Retinal pigment epithelial cell (primary cell): ENCODE results near the gene PRSS22.

ENCODE experiments used
- DNase-seq: peaks from one replicate; pipeline ENCODE4 v3.0.0-alpha.2; 2010; ENCODE audit warnings: low read depth
- H3K4me3 ChIP-seq: 2 replicates; pipeline ENCODE4 v1.5.1; 2011; ENCODE audit warnings: mild to moderate bottlenecking, low read length, control low read depth, moderate library complexity
- CTCF ChIP-seq: conservative IDR thresholded peaks from 2 replicates; pipeline ENCODE4 v1.5.1; 2011; ENCODE audit warnings: low read depth, low read length, control low read depth, inconsistent platforms

PRSS22 gene

DNA sequence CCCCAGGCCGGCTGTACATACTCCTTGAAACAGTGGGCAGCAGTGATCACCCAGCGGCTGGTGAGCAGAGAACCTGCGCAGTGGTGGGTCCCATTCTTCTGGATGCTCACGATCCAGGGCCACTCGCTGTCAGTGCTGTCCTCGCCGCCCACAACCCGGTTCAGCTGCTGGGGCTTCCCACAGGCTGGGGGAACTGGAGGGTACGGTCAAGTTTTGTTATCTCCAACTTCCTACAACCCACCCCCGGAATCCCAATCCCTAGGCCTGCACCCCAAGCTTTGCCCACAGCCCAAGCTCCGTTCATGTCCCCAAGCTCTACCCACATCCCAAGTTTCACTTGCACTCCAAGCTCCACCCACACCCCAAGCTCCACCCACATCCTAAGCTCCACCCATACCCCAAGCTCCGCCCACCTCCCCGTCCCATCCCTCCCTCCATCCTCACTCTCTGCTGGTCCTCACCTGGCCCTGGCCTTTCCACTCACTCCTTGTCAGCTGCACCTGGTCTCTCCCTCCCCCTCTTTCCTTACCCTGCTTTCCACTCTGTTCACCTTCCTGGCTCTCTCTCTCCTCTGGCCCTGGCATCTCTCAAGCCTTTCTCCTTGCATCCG, 1.8 kb downstream of the PRSS22 start:
- no peak for DNase-seq
- no peak for TF ChIP-seq CTCF
- H3K4me3 ChIP-seq: no peak overlapping the region

GRCh38 chr16:2855536-2855935, 2.4 kb downstream of the PRSS22 start:
- no peak for DNase-seq
- no peak for TF ChIP-seq CTCF
- H3K4me3 ChIP-seq: no peak overlapping the region

GRCh38 chr16:2854700-2855309, 3.2 kb downstream of the PRSS22 start:
- peak; percentile 58 for TF ChIP-seq CTCF
- H3K4me3 ChIP-seq: no peak overlapping the region
- no peak for DNase-seq

GRCh38 chr16:2853531-2854073, 4.4 kb downstream of the PRSS22 start:
- H3K4me3 ChIP-seq: no peak overlapping the region
- TF ChIP-seq CTCF: no peak
- DNase-seq: no peak

DNA sequence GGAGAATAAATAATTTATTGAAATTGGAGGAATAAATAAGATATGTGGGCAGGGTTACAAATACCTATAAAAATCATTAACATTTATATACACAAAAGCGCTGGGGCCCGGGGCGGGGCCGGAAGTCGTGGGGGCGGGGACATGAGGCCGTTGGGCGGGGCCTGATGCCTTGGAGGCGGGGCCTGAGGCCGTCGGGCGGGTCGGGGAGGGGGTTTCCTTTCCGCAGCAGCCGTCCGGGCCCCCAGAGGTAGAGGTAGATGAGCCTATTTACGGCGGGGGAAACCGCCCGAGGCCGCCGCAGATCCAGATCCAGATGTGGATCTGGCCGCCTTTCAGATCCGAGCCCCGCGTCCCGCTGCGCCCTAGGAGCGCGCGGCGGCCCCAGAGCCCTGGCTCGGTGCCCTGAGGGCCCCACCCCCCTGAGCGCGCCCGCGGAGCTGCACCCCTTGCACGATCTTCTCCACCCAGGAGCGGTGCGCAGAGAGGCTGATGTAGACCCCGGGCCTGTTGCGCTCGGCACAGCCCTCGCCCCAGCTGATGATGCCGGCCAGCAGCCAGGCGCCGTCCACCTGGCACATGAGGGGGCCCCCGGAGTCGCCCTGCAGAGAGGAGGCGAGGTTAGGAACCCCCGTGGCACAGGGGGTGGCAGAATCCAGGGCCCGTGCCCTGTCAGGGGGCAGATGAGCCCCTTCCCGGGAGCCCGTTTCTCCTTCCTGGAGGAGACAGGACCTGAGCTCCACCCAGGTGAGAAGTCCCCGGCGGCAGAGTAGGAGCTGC, 5.1 kb downstream of the PRSS22 start:
- DNase-seq: no peak
- no peak for TF ChIP-seq CTCF

DNA sequence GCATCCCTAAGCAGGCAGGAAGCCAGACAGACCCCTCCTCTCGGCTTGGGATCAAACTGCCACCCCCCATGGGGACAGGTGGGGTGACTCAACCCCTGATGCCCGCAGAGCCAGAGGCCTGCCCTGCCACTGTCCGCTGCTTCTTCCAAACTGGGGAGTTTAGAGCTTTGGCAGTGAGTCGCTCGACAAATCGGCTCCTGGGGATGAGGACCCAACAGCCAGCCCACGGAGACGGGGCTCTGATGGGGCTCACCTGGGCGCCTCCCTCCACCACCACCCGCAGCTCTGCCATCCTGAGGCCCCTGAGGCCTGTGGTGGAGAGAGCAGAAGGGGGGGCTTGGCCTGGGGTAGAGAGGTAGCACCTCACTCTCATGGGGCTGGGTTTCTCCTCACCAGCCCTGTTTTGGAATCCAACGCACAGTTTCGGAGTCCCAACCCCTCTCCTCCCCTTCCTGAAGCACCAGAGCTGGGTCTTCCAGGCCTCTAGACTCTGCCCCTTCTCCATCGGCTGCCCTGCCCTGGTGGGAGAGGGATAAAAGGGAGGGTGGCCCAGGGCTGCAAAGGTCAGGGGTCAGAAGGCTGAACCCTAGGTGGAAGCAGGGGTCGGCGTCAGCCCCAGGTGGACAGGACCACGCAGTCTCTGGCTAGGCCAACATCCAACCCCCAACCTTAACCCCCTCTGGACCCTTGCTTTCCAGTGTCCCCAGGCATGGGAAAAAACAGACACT, 5.8 kb downstream of the PRSS22 start:
- DNase-seq: no peak
- no peak for TF ChIP-seq CTCF
- no peak overlapping the region for H3K4me3 ChIP-seq

More for the DNA sequence above, 5.1 kb downstream of the PRSS22 start:
- H3K4me3 ChIP-seq: no peak overlapping the region
